Colonic mucosa (tissue), 4 donors: Measurements from ENCODE around the gene PYGO2. TPM values are rescaled to one million over a fixed set of nuclear protein-coding genes. Genes with fewer than 3 reads are reported as not detected.

Source experiments
- DNase-seq: peaks from one replicate; pipeline ENCODE4 v3.0.0-alpha.2; 2020
- H3K27ac ChIP-seq: fragments of 200-600 bp; one replicate; pipeline ENCODE4 v1.8.0; 2021
- H3K27me3 ChIP-seq: fragments of 200-600 bp; one replicate; pipeline ENCODE4 v1.8.0; 2021
- H3K36me3 ChIP-seq: fragments of 200-600 bp; one replicate; pipeline ENCODE4 v1.8.0; 2021
- H3K4me1 ChIP-seq: fragments of 200-600 bp; one replicate; pipeline ENCODE4 v1.8.0; 2021; ENCODE audit warnings: mild to moderate bottlenecking
- H3K4me3 ChIP-seq: fragments of 200-600 bp; one replicate; pipeline ENCODE4 v1.8.0; 2021
- H3K9ac ChIP-seq, 2 donors: one replicate each; pipeline ENCODE4 v1.7.0; 2013; ENCODE audit warnings: control low read depth in 2 of 2, low read depth in 2 of 2, low read length in 2 of 2
- H3K9me3 ChIP-seq: fragments of 200-600 bp; one replicate; pipeline ENCODE4 v1.8.0; 2021
- intact Hi-C: fragments of 100-400 bp; cut with DNase I; formaldehyde crosslinking; loops from one replicate; pipeline ENCODE4 v1.14.1; 2022
- total RNA-seq, 2 donors: library from RNA; stranded (reverse); fragmentation: NEBNext Ultra II Directional in 1 of 2; extraction: Animal tissue kit (Norgen Biotek cat#: 25700) in 1 of 2; gene quantifications; one replicate each; pipeline ENCODE4 v1.2.1, GENCODE V29; 2021
- TF ChIP-seq, protein P1 (sequence below): fragments of 200-600 bp; IDR thresholded peaks from one replicate; pipeline ENCODE4 v1.8.0; 2022; ENCODE audit warnings: antibody characterized with exemption, mild to moderate bottlenecking
- donor health status: healthy.
- donor health status: DM: no; HTN: no; CAD: no.
- donor health status: DM: no; HTN: no; CAD: no.

PYGO2 gene
- total RNA-seq, 2 donors from 2014 or later, result 25.8 to 33.8 TPM

DNA sequence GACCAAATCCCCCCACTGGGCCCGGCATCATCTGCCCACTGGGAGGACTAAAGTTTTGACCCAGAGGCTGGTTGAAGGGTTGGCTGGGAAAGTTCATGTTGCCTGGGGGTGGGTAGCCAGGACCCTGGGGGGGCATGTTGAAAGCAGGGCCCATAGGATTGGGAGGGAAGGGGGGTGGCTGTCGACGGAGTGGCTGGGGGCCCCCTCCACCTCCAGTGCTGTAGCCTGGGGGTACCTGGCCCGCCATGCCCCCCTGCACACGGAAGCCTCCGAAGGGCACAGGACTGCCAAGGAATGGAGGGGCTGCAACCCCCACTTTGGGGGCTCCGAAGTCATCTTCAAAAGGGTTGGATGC is 2.2 kb downstream of the PYGO2 start:
- no peak overlapping the region for H3K27ac ChIP-seq
- H3K9me3 ChIP-seq, result no peaks in the 10 kb centered on the region
- no peak overlapping the region for H3K4me3 ChIP-seq
- intact Hi-C loops, result no loop called here
- TF ChIP-seq, protein P1, sequence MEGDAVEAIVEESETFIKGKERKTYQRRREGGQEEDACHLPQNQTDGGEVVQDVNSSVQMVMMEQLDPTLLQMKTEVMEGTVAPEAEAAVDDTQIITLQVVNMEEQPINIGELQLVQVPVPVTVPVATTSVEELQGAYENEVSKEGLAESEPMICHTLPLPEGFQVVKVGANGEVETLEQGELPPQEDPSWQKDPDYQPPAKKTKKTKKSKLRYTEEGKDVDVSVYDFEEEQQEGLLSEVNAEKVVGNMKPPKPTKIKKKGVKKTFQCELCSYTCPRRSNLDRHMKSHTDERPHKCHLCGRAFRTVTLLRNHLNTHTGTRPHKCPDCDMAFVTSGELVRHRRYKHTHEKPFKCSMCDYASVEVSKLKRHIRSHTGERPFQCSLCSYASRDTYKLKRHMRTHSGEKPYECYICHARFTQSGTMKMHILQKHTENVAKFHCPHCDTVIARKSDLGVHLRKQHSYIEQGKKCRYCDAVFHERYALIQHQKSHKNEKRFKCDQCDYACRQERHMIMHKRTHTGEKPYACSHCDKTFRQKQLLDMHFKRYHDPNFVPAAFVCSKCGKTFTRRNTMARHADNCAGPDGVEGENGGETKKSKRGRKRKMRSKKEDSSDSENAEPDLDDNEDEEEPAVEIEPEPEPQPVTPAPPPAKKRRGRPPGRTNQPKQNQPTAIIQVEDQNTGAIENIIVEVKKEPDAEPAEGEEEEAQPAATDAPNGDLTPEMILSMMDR, result no peak
- H3K4me1 ChIP-seq, result peaks cover 19% of the 10 kb centered on the region
- peaks cover 6% of the 10 kb centered on the region for H3K36me3 ChIP-seq
- H3K9ac ChIP-seq, result no peak overlapping the region
- DNase-seq, result no peak
- H3K27me3 ChIP-seq, result no peaks in the 10 kb centered on the region

DNA sequence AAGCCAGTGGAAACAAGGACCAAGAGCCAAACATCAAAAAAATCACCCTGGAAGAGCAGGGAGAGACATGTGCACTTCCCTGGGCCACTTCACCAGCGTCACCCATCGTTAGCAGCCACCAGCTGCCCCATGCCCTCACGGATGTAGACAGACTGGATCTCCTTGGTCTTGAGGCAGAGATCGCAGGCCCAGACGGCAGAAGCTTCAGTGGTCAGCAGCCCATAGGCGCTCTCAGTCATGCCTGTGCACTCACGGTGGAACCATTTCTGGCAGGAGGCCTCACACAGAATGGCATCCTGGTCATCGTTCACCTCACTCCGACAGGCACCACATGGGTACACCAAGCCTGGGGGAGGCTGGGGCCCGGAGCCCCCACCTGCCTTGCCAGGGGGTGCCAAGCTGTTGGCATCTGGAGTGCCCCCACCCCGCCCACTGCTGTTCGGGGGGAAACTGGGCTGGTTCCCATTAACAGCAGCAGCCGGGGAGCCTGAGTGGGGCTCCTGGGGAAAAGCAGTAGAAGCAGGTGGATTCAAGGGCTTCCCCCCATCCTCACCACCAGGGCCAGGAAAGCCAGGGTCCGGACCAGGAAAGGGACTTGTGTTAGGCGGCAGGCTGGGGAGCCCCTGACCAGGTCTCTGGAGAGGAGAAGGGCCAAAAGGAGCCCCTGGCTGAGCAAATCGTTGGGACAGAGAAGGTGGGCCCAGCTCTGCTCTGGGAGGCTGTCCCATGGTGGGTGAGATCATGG is 2.7 kb downstream of the PYGO2 start:
- no peaks in the 10 kb centered on the region for H3K9me3 ChIP-seq
- no peak overlapping the region for H3K9ac ChIP-seq
- no peak for DNase-seq
- H3K36me3 ChIP-seq, result peaks cover 6% of the 10 kb centered on the region
- peaks cover 20% of the 10 kb centered on the region for H3K4me1 ChIP-seq
- intact Hi-C loops, result no loop called here
- no peaks in the 10 kb centered on the region for H3K27me3 ChIP-seq
- TF ChIP-seq, protein P1, result no peak
- H3K27ac ChIP-seq, result no peak overlapping the region
- no peak overlapping the region for H3K4me3 ChIP-seq

DNA sequence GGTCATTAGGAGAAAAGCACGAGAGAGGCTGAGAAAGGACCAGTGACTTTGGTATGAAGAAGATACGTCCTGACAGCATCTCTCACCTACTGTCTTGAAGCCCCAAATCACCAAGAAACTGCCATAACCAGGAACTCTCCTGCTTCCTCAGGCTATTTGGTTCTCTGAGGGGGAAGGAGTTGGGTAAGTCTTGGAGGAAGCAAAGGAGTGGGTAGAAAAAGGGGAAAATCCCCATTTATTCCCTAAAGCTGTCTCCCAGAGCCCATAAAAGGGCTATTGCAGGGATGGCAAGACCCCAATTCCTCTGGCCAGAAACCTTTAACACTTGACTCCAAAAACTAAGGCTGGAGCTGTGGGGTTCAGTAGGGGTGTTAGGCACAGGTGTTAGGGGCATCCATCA is 3.5 kb downstream of the PYGO2 start:
- Histone ChIP-seq H3K9ac (no peak overlapping the region), H3K4me1 (peaks cover 20% of the 10 kb centered on the region), H3K36me3 (no peaks in the 10 kb centered on the region), H3K9me3 (no peaks in the 10 kb centered on the region), H3K4me3 (no peak overlapping the region), H3K27me3 (no peaks in the 10 kb centered on the region), H3K27ac (no peak overlapping the region)
- DNase-seq, result no peak
- TF ChIP-seq, protein P1, result no peak
- intact Hi-C loops, result no loop called here

DNA sequence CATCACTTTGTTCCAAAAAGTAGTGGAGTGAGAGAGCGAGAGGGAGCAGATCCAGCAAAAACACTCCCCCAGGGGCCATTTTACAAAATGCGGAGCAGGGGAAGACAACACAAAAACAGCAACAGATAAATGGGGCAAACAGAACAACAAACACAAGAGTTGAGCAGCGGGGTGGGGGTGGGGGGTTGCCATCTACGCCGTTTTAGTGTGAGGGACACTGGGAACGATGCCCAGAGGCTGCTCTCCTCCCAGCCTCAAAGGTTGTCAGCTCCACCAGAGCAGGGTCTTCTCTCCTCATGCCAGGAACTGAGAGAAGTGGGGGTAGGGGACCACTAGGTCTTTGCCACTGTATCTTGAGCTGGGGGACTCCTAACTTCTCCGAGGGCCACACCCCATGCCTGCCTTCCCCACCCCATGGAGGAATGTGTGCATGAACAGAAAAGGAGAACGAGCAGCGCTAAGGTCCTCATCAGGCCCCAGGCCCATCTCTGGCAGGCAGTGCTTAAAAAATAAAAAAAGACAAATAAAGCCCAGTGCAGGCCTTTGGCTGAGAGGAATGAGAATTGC is 4.4 kb downstream of the PYGO2 start:
- no peaks in the 10 kb centered on the region for H3K27me3 ChIP-seq
- no peak for DNase-seq
- peak overlapping the region in 1 of 2 donors; percentile 85 for H3K9ac ChIP-seq
- peaks cover 14% of the 10 kb centered on the region for H3K4me1 ChIP-seq
- no peaks in the 10 kb centered on the region for H3K9me3 ChIP-seq
- no peak overlapping the region for H3K4me3 ChIP-seq
- intact Hi-C loops, result no loop called here
- H3K36me3 ChIP-seq, result no peaks in the 10 kb centered on the region
- H3K27ac ChIP-seq, result peak overlapping the region; percentile 72
- TF ChIP-seq, protein P1, result no peak

DNA sequence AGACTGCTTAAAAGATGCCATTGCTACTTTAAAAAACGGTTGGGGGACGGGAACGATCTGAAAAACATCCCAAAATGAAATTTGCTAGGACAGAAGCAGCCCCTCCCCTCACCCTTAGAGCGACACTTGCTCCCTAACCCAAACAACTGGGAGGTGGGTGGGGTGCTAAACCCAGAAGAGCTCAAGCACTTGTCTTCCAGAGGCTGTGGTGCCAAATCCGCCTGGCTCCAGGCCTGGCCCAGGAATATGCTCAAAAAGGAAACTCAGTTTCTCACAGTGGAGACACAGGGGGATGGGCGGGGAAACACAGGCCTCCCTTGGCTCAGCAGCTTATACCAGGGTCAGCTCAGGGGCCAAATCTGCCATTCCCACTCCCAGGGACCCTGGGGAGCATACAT is 5.0 kb downstream of the PYGO2 start:
- peak overlapping the region; percentile 72 for H3K27ac ChIP-seq
- intact Hi-C loops, result no loop called here
- peak overlapping the region; percentile 51 for H3K4me3 ChIP-seq
- H3K27me3 ChIP-seq, result no peaks in the 10 kb centered on the region
- H3K4me1 ChIP-seq, result peaks cover 14% of the 10 kb centered on the region
- H3K9ac ChIP-seq, result peak overlapping the region; percentile 52 to 85
- no peaks in the 10 kb centered on the region for H3K9me3 ChIP-seq
- TF ChIP-seq, protein P1, result no peak
- H3K36me3 ChIP-seq, result no peaks in the 10 kb centered on the region
- peak; percentile 59 for DNase-seq
